HFFc6 (cell line): ENCODE measurements around the gene RETSAT. TPM values are rescaled to one million over a fixed set of nuclear protein-coding genes. Genes with fewer than 3 reads are reported as not detected.

Experiments used
- DNase-seq: peaks from one replicate; pipeline ENCODE4 v3.0.0-alpha.2; 2018
- H3K27ac Mint-ChIP-seq: 2 replicates; pipeline ENCODE4 v1.8.0; 2020; ENCODE audit warnings: mild to moderate bottlenecking, mixed read lengths
- H3K27me3 Mint-ChIP-seq: 2 replicates; pipeline ENCODE4 v1.8.0; 2021; ENCODE audit warnings: mild to moderate bottlenecking, moderate library complexity, mixed read lengths; ENCODE audit not compliant: insufficient read depth
- H3K36me3 Mint-ChIP-seq: 2 replicates; pipeline ENCODE4 v1.8.0; 2021; ENCODE audit warnings: low read depth, mixed read lengths
- H3K4me1 Mint-ChIP-seq: 2 replicates; pipeline ENCODE4 v1.8.0; 2020; ENCODE audit warnings: low read depth, mixed read lengths
- H3K4me3 Mint-ChIP-seq: 2 replicates; pipeline ENCODE4 v1.8.0; 2020; ENCODE audit warnings: mild to moderate bottlenecking, moderate library complexity, mixed read lengths
- H3K9me3 Mint-ChIP-seq: 2 replicates; pipeline ENCODE4 v1.8.0; 2020; ENCODE audit warnings: mild to moderate bottlenecking, mixed read lengths
- CTCF ChIP-seq: fragments of 200-600 bp; sonication (generic); IDR thresholded peaks from 2 replicates; pipeline ENCODE4 v1.5.0; 2021; ENCODE audit warnings: antibody characterized with exemption, mild to moderate bottlenecking
- total RNA-seq, 6 experiments: library from RNA; stranded (reverse); fragmentation: NEBNext Ultra II Directional; extraction: Animal tissue kit (Norgen Biotek cat#: 25700); gene quantifications; 2 replicates in 1 of 6; 3 replicates in 5 of 6; pipeline ENCODE4 v1.2.3, GENCODE V29; 2021

Gene RETSAT
- total RNA-seq, 6 experiments from 2014 or later: 36.3 to 50.4 (median 39.0) TPM

DNA sequence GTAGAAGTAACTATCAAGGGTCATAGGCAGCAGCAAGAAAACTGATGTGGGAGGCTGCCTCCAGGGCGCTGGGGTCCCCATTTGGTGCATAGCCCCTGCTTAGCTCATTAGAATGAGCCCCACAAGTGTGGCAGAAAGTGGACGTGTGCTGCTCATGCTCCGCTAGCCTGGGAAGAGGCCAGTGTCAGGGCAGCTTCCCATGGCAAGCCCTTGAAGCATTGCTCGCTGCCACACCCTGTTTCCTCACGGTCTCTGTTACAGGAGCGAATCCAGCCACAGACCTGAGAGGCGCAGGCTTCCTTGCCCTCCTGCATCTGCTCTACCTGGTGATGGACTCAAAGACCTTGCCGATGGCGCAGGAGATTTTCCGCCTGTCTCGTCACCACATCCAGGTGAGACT lies 22.8 kb upstream of the RETSAT start:
- Mint-ChIP-seq H3K4me1 (peaks cover 9% of the 10 kb centered on the region), H3K27me3 (no peaks in the 10 kb centered on the region; the same call in 1 of the 2 replicates), H3K36me3 (peaks cover 45% of the 10 kb centered on the region), H3K27ac (no peak overlapping the region), H3K9me3 (no peaks in the 10 kb centered on the region), H3K4me3 (no peak overlapping the region)
- no peak for DNase-seq
- TF ChIP-seq CTCF: no peak

DNA sequence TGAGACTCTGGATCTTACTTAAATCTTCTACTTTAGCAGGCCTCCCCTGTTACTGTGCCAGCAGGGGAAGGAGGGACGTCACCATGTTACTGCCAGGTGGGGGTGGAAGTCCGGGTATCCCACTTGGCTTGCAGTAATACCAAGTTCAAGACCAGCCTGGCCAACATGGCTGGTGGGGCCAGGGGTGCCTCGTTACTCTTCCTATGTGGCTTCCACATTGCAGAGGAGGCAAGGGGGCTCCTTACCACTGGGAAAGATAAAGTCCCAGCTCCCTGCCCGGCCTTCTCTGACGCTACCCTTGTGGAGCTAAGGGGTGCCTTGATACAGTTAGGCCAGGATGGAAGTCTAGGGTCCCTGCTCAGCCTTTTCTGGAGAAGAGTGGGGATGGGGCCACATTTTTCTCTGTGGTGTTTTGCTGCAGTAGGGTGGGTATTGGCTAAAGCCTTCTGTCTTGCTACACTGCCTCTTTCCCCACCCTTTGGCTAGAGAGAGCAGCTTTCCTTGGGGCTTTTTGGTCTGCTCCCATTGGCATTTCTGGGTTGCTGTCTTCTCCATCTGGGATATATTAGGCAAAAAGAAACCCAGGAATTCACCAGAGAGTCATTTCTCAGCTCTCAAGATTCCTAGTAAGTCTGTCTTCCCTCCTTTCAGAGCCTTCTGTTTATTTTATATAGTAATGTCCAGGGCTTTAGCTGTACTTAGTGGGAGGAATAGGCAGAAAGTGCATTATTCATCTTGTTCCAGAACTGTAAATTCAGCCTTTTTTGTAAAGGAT lies 22.1 kb upstream of the RETSAT start:
- Mint-ChIP-seq H3K4me3 (no peak overlapping the region), H3K27ac (no peak overlapping the region), H3K4me1 (peaks cover 9% of the 10 kb centered on the region), H3K27me3 (no peaks in the 10 kb centered on the region; the same call in 1 of the 2 replicates), H3K36me3 (peaks cover 46% of the 10 kb centered on the region), H3K9me3 (no peaks in the 10 kb centered on the region)
- TF ChIP-seq CTCF: no peak
- no peak for DNase-seq

DNA sequence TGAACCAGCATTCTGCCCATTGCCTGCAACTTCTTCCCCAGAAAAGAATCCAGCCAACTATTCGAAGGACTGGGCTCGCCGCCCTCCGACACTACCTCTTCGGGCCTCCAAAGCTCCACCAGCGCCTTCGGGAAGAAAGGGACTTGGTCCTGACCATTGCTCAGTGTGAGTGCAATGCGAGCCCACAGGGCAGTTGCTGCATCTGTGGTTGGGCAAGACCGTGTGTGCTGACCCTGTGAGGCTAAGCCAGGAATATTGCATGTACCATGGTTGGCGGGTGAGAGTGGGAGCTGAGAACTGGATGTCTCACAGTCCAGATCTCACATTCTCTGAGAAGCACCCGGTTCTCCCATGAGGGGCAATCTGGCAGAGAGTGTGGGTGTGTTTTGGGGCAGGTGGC lies 16.7 kb upstream of the RETSAT start:
- Mint-ChIP-seq H3K4me3 (no peak overlapping the region), H3K36me3 (peaks cover 16% of the 10 kb centered on the region), H3K27me3 (no peaks in the 10 kb centered on the region; the same call in 1 of the 2 replicates), H3K4me1 (peaks cover 9% of the 10 kb centered on the region), H3K9me3 (no peaks in the 10 kb centered on the region), H3K27ac (no peak overlapping the region)
- TF ChIP-seq CTCF: no peak
- DNase-seq: no peak

DNA sequence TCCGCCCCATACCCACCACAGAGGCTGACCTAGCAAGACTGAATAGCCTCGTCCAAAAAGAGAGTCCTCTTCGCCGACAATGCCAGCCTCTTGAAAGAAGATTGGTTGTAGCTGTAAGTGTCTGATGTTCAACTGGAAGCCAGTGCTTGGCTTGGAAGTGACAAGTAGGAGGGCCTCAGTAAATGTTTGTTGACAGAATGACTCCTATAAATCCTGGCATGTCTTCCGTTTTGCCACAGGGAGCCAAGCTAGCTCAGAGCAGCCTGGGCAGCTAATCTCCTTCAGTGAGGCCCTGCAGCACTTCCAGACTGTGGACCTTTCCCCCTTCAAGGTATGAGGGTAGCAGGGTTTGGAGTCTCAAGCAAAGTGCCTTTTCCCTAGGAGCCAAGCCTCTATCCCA lies 15.2 kb upstream of the RETSAT start:
- Mint-ChIP-seq H3K27ac (no peak overlapping the region), H3K9me3 (no peaks in the 10 kb centered on the region), H3K4me3 (no peak overlapping the region), H3K4me1 (no peaks in the 10 kb centered on the region), H3K36me3 (peaks cover 13% of the 10 kb centered on the region), H3K27me3 (no peaks in the 10 kb centered on the region; the same call in 1 of the 2 replicates)
- DNase-seq: no peak
- no peak for TF ChIP-seq CTCF

- H3K4me3 Mint-ChIP-seq: no peak overlapping the region
- no peak for DNase-seq
- H3K4me1 Mint-ChIP-seq: no peaks in the 10 kb centered on the region
- no peak for TF ChIP-seq CTCF
- peaks cover 11% of the 10 kb centered on the region for H3K36me3 Mint-ChIP-seq
- H3K27ac Mint-ChIP-seq: no peak overlapping the region
- H3K9me3 Mint-ChIP-seq: no peaks in the 10 kb centered on the region
- no peaks in the 10 kb centered on the region; the same call in 1 of the 2 replicates for H3K27me3 Mint-ChIP-seq
Observed at GRCh38 chr2:85368921-85369320, 14.6 kb upstream of the RETSAT start.
